ENCODE data around the gene CLEC18B.
"Not testable (repeated sequence)": the region's sequence is repeated elsewhere in the genome, so short reads cannot be mapped to it uniquely, and the experiment has no call there.

CLEC18B gene

GRCh38 chr16:74404148-74404933 is 16.9 kb downstream of the CLEC18B start:
- not testable (repeated sequence) for DNase-seq

DNA sequence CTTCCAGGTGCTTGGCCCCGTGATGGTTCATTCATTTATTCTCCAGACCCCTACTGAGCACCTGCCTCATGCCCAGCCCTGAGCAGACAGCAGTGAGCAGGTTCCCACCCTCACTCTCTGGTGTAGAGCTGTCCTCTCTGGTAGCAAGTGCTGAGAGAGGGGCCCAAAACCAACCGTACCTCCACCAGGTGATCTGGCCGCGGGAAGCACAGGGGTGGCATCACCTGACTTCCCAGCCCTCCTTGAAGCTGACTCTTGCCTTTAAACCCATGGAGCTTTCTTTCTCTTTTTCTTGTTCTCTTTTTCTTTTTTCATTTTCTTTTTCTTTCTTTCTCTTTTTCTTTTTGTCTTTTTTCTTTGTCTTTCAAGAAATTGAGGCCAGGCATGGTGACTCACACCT is 21.0 kb downstream of the CLEC18B start:
- not testable (repeated sequence) for DNase-seq

- not testable (repeated sequence) for DNase-seq
Observed at GRCh38 chr16:74398212-74398895, 22.9 kb downstream of the CLEC18B start.

- DNase-seq = not testable (repeated sequence)
Observed at GRCh38 chr16:74396521-74397017, 24.7 kb downstream of the CLEC18B start.

- DNase-seq = not testable (repeated sequence)
Observed at GRCh38 chr16:74394604-74395003, 26.7 kb downstream of the CLEC18B start.

- not testable (repeated sequence) for DNase-seq
Observed at GRCh38 chr16:74394131-74394530, 27.1 kb downstream of the CLEC18B start.

DNA sequence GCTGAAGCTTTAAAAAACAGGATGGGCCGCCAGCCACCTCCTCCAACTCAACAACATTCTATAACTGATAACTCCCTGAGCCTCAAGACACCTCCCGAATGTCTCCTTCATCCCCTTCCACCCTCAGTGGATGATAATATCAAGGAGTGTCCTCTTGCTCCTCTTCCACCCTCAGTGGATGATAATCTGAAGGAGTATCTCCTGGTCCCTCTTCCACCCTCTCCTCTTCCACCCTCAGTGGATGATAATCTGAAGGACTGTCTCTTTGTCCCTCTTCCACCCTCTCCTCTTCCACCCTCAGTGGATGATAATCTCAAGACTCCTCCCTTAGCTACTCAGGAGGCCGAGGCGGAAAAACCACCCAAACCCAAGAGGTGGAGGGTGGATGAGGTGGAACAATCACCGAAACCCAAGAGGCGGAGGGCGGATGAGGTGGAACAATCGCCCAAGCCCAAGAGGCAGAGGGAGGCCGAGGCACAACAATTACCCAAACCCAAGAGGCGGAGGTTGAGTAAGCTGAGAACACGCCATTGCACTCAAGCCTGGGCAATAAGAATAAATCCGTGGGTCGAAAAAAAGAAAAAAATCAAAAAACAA is 29.7 kb downstream of the CLEC18B start:
- not testable (repeated sequence) for DNase-seq

DNA sequence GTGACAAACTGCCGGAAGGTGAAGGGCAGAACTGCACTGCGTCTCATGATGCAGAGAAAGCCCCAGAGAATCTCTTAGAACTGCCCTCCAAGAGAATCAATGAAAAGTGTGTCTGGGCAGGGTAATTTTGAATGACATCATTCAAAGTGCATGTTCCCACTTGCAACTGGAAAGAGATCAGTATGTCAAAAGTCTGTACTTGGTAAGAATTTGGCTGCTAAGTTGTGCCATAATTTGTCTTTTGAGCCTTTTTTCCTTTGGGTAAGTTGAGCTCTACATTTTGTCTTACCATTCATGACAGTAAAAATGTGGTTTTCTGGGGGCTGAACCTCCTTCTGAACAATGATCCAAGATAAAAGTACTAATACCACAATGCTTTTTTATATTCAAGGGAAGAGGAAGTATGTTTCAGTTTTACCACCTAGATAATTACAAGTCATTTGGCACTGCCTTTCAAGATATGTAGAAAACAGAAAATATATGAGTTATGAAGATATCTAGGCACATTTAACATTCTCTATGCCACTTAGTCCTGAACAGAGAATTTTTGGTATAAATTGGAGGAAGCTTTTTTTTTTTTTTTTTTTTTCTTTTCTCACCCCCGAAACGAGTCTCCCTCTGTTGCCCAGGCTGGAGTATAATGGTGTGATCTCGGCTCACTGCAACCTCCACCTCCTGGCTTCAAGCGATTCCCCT is 38.8 kb downstream of the CLEC18B start:
- not testable (repeated sequence) for DNase-seq

DNA sequence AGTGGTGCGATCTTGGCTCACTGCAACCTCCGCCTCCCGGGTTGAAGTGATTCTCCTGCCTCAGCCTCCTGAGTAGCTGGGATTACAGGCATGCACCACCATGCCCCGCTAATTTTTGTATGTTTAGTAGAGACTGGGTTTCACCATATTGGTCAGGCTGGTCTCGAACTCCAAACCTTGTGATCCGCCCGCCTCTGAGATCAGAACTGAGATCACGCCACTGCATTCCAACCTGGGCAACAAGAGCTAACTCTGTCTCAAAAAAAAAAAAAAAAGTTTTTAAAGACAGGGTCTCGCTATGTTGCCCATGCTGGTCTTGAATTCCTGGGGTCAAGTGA is 47.5 kb downstream of the CLEC18B start:
- not testable (repeated sequence) for DNase-seq

DNA sequence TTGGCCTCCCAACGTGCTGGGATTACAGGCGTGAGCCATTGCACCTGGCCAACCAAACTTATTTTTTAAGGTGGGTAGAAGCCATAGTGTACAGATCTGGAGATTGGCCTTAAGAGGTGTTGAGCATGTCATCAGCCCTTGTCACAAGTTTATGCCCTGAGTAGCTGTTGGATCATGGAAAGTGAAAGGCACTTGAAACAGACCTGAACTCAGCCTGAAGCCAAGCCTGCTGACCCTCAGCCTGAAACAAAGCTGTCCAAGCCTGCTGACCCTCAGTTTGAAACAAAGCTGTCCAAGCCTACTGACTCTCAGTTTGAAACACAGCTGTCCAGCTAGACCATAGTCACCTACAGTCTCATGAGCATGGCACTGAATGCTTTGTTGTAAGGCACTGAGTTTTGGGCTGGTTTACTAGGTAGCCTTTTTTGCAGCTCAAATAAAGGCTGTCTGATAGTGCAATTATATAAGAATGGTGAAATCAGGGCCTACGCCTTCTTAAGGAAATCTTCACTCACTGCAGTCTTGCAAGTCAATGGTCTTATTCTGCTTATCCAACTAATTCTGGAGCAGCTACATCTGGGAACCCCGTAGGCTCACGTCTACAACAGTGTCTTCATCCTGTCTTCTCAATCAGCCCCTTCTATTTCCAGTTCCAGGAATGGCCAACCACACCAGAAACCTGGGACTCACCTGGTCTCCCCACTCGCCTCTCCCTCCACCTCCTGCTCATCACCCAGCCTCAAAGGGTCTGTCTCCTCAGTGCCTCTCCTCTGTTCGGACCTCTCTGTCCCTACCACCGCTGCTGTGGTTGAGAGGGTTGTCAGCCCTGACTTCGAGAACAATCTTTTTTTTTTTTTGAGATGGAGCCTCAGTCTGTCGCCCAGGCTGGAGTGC is 48.1 kb downstream of the CLEC18B start:
- DNase-seq = no peak

GRCh38 chr16:74372369-74372768 is 48.9 kb downstream of the CLEC18B start:
- DNase-seq = no peak

DNA sequence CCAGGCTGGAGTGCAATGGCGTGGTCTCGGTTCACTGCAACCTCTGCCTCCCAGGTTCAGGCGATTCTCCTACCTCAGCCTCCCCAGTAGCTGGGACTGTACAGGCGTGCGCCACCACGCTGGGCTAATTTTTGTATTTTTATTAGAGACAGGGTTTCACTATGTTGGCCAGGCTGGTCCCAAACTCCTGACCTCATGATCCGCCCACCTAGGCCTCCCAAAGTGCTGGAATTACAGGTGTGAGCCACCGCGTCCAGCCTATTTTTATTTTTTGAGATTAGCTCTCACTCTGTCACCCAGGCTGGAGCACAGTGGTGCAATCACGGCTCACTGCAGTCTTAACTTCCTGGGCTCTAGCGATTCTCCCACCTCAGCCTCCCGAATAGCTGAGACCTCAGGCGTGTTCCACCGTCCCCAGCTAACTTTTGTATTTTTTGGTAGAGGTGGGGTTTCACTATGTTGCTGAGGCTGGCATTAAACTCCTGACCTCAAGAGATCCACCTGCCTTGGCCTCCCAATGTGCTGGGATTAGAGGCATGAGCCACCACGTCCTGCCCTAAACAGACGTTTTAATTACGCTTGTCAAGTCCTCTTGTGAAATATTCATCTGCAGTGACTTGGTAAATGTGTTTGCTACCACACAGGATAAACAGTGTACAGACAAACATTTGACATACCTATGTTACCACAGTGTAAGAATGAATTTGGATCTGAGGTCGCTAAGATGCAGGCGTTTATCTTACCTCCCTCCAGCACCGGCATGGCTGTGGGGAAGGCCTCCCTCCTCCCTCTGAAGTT is 50.7 kb downstream of the CLEC18B start:
- DNase-seq = not testable (repeated sequence)

GRCh38 chr16:74368002-74368911 is 53.0 kb downstream of the CLEC18B start:
- DNase-seq = peak; percentile 44

- DNase-seq = not testable (repeated sequence)
Observed at GRCh38 chr16:74367469-74368001, 53.7 kb downstream of the CLEC18B start.

DNA sequence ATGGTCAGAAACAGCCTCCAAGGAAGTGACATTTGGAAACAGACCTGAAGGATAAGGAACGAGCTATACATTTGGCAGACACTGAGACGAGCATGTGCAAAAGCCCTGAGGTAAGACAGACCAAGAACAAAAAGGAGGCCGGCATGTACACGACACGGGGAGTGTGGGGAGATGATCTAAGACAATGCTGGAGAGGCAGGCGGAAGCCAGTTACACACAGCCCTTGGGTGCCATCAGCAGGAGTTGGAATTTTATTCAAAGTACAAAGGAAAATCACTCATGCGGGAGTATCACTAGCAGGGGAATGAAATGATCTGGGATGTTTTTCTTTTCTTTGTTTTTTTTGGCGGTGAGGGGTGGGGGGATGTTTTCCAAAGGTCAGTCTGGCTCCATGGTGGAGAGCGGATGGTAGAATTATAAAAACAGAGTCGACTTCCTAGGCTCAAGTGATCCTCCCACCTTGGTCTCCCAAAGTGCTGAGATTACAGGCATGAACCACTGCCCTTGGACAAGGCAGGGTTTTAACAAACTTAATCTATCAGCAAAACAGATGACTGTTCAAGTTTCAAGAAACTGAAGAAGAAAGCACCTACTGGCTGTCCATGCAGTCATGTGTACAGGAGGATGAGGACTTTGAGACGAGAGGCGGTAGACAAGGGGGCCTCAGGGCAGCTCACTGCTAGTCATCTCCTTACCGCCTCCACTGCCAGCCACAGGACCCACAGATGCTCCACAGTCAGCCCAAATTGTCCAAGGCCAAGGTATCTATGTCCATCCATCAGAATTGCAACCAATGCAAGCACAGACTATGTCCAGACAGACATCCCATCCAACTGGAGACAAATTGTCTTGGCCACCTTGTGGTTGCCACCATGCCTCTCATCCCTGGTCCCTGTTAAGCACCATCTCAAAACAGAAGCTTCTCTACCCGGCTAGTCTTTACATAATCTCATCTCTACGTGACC is 59.4 kb downstream of the CLEC18B start:
- not testable (repeated sequence) for DNase-seq
